T-helper 2 cell treated with Interferon-gamma antibody and Interleukin-4, amounts not matched to agents 5 μg/mL and 100 μg/mL, for 36 hours (primary cell): ENCODE data around the gene MYD88.
"Not testable (repeated sequence)": the region's sequence is repeated elsewhere in the genome, so short reads cannot be mapped to it uniquely, and the experiment has no call there.

Source experiments
- DNase-seq: peaks from one replicate; pipeline ENCODE4 v3.0.0; 2021; ENCODE audit warnings: low spot score
- H3K27ac Mint-ChIP-seq: one replicate; pipeline ENCODE4 v1.8.0; 2021; ENCODE audit warnings: mild to moderate bottlenecking, mixed read lengths
- H3K27me3 Mint-ChIP-seq: one replicate; pipeline ENCODE4 v1.8.0; 2021; ENCODE audit warnings: low read depth, mixed read lengths
- H3K36me3 Mint-ChIP-seq: one replicate; pipeline ENCODE4 v1.8.0; 2021; ENCODE audit warnings: low read depth, mixed read lengths
- H3K4me1 Mint-ChIP-seq: one replicate; pipeline ENCODE4 v1.8.0; 2021; ENCODE audit warnings: low read depth, mixed read lengths
- H3K4me3 Mint-ChIP-seq: one replicate; pipeline ENCODE4 v1.8.0; 2022; ENCODE audit warnings: mild to moderate bottlenecking, moderate library complexity, mixed read lengths
- H3K9me3 Mint-ChIP-seq: one replicate; pipeline ENCODE4 v1.8.0; 2021; ENCODE audit warnings: mixed read lengths

The MYD88 gene

GRCh38 chr3:38152609-38153008 lies 14.1 kb downstream of the MYD88 start:
- DNase-seq, result peak; percentile 3
- peak overlapping the region; percentile 53 for H3K27ac Mint-ChIP-seq

GRCh38 chr3:38153221-38153620 lies 14.8 kb downstream of the MYD88 start:
- Mint-ChIP-seq H3K27ac (peak overlapping the region; percentile 38), H3K27me3 (no peaks in the 10 kb centered on the region), H3K4me1 (peaks cover 31% of the 10 kb centered on the region), H3K36me3 (no peaks in the 10 kb centered on the region), H3K4me3 (no peak overlapping the region), H3K9me3 (peaks cover 10% of the 10 kb centered on the region)
- DNase-seq, result no peak

More at GRCh38 chr3:38152609-38153008, 14.1 kb downstream of the MYD88 start:
- H3K9me3 Mint-ChIP-seq, result peaks cover 14% of the 10 kb centered on the region
- peaks cover 2% of the 10 kb centered on the region for H3K36me3 Mint-ChIP-seq
- no peaks in the 10 kb centered on the region for H3K27me3 Mint-ChIP-seq
- no peak overlapping the region for H3K4me3 Mint-ChIP-seq
- peaks cover 32% of the 10 kb centered on the region for H3K4me1 Mint-ChIP-seq

DNA sequence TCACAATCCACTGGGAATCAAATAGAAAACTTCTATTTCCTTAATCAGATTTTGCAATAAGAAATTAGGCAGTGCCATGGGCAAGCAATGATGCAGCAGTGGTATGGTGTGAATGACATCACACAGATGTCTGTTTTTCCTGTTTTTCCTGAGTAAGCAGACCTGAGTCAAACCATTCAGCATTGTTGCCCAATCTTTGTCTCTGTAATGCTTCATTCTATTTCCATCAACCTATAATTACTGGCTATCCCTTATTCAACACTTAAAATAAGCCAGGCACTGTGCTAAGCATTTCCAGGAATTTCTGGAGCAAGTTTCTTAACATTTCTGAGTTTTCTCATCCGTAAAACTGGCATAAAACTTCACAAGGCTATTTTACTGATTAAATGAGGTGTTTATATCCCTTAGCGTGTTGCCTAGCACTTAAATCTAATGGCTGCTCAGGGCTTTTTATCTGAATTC lies 15.6 kb downstream of the MYD88 start:
- H3K27ac Mint-ChIP-seq, result no peak overlapping the region
- H3K4me3 Mint-ChIP-seq, result no peak overlapping the region
- DNase-seq, result no peak
- peaks cover 10% of the 10 kb centered on the region for H3K9me3 Mint-ChIP-seq
- no peaks in the 10 kb centered on the region for H3K27me3 Mint-ChIP-seq
- H3K36me3 Mint-ChIP-seq, result no peaks in the 10 kb centered on the region
- peaks cover 31% of the 10 kb centered on the region for H3K4me1 Mint-ChIP-seq

DNA sequence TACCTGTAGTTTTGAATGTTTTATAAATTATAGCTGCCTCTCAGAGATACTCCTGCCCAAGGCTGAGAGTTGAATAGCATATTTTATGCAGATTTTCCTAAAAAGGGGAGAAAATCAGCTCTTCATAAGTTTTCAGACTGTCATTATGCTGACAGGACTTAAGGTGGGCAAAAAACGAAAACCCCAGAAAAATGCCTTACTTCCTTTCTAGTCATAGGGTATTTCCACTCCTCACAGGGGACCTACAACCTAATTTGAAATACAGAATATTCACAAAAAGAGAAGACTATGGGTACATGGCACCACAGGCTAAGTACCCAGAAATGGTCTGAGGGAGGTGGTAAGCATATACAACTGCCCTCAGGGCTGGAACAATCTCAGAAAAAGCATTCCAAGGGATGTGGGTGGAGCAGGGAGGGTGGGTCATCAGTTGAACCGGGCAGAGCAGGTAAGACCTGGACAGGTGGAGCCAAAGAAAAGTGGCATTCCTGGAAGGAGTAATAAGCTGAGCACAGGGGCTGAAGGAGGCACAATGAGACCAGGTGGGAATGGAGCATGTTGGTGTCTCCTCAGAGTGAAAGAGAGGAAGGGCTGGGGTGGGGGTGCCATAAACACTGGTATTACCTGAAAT lies 16.3 kb downstream of the MYD88 start:
- Mint-ChIP-seq H3K27me3 (no peaks in the 10 kb centered on the region), H3K9me3 (peaks cover 10% of the 10 kb centered on the region), H3K4me3 (no peak overlapping the region), H3K36me3 (no peaks in the 10 kb centered on the region), H3K27ac (no peak overlapping the region), H3K4me1 (peaks cover 27% of the 10 kb centered on the region)
- DNase-seq, result no peak

DNA sequence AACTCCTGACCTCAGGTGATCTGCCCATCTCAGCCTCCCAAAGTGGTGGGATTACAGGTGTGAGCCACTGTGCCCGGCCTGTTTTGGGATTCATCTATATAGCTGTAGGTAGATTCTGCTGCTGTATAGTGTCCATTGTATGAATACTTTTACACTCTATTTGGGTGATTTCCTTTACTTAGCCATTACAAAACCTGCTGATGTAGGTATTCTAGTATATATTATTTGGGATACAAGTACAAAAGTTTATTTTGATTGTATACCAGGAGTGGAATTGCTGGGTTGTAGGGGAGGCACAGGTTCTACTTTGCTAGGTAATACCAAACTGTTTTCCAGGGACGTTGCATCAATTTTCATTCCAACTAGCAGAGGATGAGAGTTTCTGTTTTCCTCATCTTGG lies 17.4 kb downstream of the MYD88 start:
- Mint-ChIP-seq H3K27ac (no peak overlapping the region), H3K9me3 (peaks cover 8% of the 10 kb centered on the region), H3K4me3 (no peak overlapping the region), H3K27me3 (peaks cover 2% of the 10 kb centered on the region), H3K36me3 (no peaks in the 10 kb centered on the region), H3K4me1 (peaks cover 22% of the 10 kb centered on the region)
- DNase-seq, result no peak

DNA sequence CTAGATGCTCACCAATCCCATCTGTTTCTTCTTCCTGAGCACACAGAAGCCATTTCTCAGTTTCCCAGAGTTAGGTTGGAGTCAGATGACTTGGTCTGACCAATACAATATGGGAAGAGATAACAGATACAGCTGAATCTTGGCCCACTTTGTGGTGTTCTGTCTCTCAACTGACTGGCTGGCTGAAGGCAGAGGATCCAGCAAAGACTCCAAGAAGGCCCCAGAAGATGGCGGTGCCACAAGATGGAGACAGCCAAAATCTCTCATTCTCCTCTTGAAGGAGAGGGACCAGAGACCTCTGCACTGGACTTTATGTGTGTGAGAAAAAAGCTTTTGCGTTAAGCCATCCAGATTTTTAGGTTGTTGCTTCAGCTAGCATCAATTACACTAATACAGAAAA lies 18.7 kb downstream of the MYD88 start:
- Mint-ChIP-seq H3K27ac (no peak overlapping the region), H3K36me3 (no peaks in the 10 kb centered on the region), H3K4me1 (peaks cover 10% of the 10 kb centered on the region), H3K27me3 (peaks cover 2% of the 10 kb centered on the region), H3K9me3 (no peaks in the 10 kb centered on the region), H3K4me3 (no peak overlapping the region)
- no peak for DNase-seq

- Mint-ChIP-seq H3K27me3 (peaks cover 2% of the 10 kb centered on the region), H3K4me1 (peaks cover 8% of the 10 kb centered on the region), H3K9me3 (no peaks in the 10 kb centered on the region), H3K36me3 (no peaks in the 10 kb centered on the region), H3K27ac (no peak overlapping the region), H3K4me3 (no peak overlapping the region)
- DNase-seq, result no peak
These were observed 19.1 kb downstream of the MYD88 start for GRCh38 chr3:38157595-38157994.

GRCh38 chr3:38158472-38158871 lies 20.0 kb downstream of the MYD88 start:
- Mint-ChIP-seq H3K27ac (no peak overlapping the region), H3K4me3 (no peak overlapping the region), H3K36me3 (no peaks in the 10 kb centered on the region), H3K9me3 (no peaks in the 10 kb centered on the region), H3K27me3 (peaks cover 2% of the 10 kb centered on the region), H3K4me1 (peaks cover 11% of the 10 kb centered on the region)
- no peak for DNase-seq

DNA sequence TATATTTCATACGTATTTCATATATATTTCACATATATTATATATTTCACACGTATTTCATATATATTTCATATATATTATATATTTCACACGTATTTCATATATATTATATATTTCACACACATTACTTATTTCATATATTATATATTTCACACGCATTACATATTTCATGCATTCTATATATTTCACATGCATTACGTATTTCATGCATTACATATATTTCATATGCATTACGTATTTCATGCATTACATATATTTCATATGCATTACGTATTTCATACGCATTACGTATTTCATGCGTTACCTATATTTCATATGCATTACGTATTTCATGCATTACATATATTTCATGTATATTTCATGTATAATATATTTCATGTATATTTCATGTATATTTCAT lies 22.2 kb downstream of the MYD88 start:
- peaks cover 18% of the 10 kb centered on the region for H3K4me1 Mint-ChIP-seq
- not testable (repeated sequence) for H3K27ac Mint-ChIP-seq, H3K27me3 Mint-ChIP-seq, DNase-seq, H3K4me3 Mint-ChIP-seq, H3K36me3 Mint-ChIP-seq, H3K9me3 Mint-ChIP-seq

GRCh38 chr3:38163117-38163840 lies 24.8 kb downstream of the MYD88 start:
- DNase-seq, result no peak
- peaks cover 17% of the 10 kb centered on the region for H3K36me3 Mint-ChIP-seq
- H3K27me3 Mint-ChIP-seq, result peaks cover 2% of the 10 kb centered on the region
- H3K27ac Mint-ChIP-seq, result peak overlapping the region; percentile 99
- peak overlapping the region; percentile 86 for H3K4me3 Mint-ChIP-seq
- peaks cover 38% of the 10 kb centered on the region for H3K4me1 Mint-ChIP-seq
- no peaks in the 10 kb centered on the region for H3K9me3 Mint-ChIP-seq

GRCh38 chr3:38163841-38164642 lies 25.6 kb downstream of the MYD88 start:
- peaks cover 44% of the 10 kb centered on the region for H3K4me1 Mint-ChIP-seq
- H3K27ac Mint-ChIP-seq, result peak overlapping the region; percentile 99
- H3K36me3 Mint-ChIP-seq, result peaks cover 19% of the 10 kb centered on the region
- no peaks in the 10 kb centered on the region for H3K9me3 Mint-ChIP-seq
- peaks cover 2% of the 10 kb centered on the region for H3K27me3 Mint-ChIP-seq
- DNase-seq, result no peak
- H3K4me3 Mint-ChIP-seq, result peak overlapping the region; percentile 86

GRCh38 chr3:38164643-38164951 lies 26.1 kb downstream of the MYD88 start:
- Mint-ChIP-seq H3K4me1 (peaks cover 49% of the 10 kb centered on the region), H3K4me3 (peak overlapping the region; percentile 86), H3K27me3 (peaks cover 2% of the 10 kb centered on the region), H3K9me3 (no peaks in the 10 kb centered on the region), H3K27ac (peak overlapping the region; percentile 99), H3K36me3 (peaks cover 21% of the 10 kb centered on the region)
- DNase-seq, result no peak

DNA sequence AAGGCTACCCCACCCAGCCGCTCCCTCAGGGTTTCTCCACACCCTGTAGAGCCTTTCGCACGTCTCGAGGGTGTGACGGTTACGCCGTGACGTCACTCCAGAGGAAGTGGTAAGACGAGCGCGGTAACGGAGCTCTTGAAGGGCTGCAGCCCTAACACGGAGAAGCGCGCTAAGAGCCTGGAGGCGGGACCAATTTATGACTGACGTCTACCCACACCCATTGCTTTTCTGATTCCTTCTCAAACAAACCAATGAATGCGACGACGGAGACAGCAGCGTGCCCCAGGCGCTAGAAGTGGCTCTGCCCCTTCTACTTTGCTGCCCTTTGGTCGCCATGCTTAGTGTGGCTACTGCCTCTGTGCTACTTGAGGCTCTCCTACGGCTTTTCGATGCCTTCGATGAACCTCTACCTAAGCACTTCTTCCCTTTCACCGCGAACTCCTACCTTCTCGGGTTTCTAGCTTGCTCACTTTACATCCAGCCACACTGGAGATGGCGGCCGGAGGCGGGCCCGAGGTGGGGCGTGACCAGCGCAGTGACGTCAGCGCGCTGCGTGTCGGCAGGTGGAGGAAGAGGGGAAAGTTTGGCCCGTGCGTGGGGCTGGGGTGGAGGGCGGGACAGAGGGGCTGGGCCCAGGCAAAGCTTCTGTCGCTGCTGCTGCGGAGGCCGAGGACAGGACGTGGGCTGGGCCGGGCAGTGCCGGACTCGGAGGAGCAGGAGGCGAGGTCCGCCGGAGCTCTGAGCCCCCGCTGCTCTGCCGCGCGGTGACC lies 26.7 kb downstream of the MYD88 start, which contains the start of gene OXSR1:
OXSR1 (plus strand) TSS at position 586 of the 770 bp plus-strand sequence. CDS start 340 bp downstream, outside the sequence.
- peak; percentile 97 for DNase-seq
- Mint-ChIP-seq H3K27ac (peak within 1 kb of the TSS; percentile 99), H3K27me3 (no peaks in the 10 kb centered on the region), H3K4me3 (peak within 1 kb of the TSS; percentile 86), H3K4me1 (peaks cover 47% of the 10 kb centered on the region), H3K9me3 (no peaks in the 10 kb centered on the region), H3K36me3 (peaks cover 22% of the 10 kb centered on the region)
